RKO (cell line): ENCODE results near the gene OSTN.
"Not testable (repeated sequence)": the region's sequence is repeated elsewhere in the genome, so short reads cannot be mapped to it uniquely, and the experiment has no call there.

ENCODE experiments used
- DNase-seq: peaks from one replicate; pipeline ENCODE4 v3.0.0-alpha.2; 2016; ENCODE audit warnings: low spot score

The OSTN gene

DNA sequence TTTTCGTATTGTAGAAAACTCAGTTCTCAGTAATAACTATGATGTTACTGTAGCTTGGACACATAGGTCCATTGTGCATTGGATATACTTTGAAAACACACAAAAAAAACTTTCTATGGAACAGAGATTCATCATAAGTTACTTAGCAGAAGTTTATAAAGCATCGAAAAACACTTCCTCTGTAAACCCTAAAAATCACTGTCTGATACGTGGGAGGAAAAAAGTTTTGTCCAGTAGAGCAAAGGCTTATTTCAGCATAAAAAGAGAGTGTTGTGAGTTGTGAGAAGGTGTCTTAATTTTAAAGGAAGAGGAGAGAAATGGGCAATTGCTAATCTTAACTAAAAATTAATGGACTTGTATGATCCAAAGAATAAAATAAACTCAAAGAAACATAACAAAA, 64.8 kb downstream of the OSTN start:
- no peak for DNase-seq

- DNase-seq: no peak
These were observed 69.7 kb downstream of the OSTN start for GRCh38 chr3:191268737-191269136.

GRCh38 chr3:191269289-191270085, 70.4 kb downstream of the OSTN start:
- DNase-seq: no peak

DNA sequence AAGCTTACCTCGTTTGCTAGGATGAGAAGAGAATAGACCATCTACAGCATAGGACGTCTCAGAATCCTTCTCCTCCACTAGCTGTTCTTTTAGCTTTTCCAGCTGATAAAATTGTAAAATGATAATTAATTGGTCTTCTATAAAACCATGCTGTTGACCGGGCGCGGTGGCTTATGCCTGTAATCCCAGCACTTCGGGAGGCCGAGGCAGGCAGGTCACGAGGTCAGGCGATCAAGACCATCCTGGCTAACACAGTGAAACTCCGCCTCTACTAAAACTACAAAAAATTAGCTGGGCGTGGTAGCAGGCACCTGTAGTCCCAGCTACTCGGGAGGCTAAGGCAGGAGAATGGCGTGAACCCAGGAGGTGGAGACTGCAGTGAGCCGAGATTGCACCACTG, 76.2 kb downstream of the OSTN start:
- DNase-seq: not testable (repeated sequence)

GRCh38 chr3:191275751-191276150, 76.7 kb downstream of the OSTN start:
- no peak for DNase-seq

- no peak for DNase-seq
These were observed 81.1 kb downstream of the OSTN start for GRCh38 chr3:191280111-191280510.

DNA sequence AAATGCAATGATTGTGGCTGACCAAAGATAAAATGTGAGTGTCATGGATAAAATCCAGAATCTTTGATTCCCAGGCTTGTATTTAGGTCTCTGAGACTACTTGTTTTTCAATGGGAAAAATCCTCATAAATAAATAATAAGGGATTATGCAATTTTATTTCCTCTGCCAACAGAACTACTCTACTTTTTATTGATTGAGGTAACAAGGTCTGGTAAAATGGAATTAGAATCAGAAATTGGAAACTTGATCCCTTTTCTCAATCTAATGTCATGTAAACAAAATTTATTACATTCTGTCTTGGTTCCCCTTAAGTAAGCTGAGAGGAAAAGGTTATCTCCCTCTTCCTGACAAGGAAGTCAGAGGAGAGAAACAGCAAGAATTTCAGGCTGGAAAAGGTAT, 81.8 kb downstream of the OSTN start:
- no peak for DNase-seq

DNA sequence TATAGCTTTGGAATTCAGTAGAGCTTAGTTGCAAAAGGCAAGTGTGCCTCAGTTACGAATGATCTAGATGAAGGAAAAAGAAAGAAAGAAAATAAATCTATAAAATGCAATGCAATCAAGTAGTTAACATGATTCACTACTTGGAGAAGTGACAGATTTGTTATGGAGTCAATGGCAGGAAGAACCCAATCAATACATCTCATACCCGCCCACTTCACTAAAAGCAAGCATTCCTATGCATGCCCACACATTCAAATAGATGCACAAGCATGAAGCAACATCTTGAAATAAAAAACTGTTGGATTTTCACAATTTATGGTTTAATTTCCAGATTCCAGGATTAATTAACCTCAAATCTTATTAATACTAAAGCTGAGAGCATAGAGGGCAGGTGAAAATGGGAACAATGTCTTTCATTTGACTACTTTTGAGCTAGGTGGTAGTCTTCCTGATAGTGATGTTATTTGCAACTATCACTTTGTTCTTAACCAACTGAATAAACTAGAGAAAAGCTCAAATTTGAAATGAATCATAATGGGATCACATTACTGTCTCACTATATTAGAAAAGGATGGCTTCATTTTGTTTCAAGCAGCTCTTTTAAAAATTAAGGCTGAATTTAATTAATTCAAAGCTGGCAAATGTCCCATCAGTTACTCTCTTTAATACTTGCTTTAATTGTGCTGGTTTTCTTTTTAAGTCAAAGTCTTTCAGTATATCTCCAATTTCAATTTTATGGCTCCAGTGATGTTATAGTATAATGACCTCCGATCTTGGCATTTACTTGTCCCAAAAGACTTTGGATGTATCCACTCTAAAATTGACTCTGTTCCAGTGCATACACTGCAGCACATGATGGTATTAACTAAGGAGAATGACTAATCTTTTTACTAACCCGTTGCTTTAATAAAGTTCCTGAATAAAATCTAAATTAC, 83.5 kb downstream of the OSTN start:
- no peak for DNase-seq

DNA sequence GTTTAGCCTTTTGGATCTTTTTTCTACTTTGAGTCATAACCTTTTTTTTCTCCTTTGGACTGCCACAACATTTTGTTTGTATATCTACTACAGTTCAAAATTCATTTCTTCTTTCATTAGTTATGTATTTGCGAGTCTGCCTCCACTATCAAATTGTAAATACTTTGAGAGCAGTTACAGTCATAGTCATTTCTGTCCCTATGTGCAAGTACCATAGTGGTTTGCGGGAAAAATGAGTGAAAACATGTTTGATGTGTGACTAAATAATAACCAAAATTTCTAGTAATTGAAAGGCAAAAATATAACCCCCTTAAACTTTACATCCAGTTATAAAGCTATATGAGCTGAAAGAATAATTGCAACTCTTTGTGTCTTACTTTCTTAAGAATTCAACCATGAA, 84.4 kb downstream of the OSTN start:
- DNase-seq: no peak

DNA sequence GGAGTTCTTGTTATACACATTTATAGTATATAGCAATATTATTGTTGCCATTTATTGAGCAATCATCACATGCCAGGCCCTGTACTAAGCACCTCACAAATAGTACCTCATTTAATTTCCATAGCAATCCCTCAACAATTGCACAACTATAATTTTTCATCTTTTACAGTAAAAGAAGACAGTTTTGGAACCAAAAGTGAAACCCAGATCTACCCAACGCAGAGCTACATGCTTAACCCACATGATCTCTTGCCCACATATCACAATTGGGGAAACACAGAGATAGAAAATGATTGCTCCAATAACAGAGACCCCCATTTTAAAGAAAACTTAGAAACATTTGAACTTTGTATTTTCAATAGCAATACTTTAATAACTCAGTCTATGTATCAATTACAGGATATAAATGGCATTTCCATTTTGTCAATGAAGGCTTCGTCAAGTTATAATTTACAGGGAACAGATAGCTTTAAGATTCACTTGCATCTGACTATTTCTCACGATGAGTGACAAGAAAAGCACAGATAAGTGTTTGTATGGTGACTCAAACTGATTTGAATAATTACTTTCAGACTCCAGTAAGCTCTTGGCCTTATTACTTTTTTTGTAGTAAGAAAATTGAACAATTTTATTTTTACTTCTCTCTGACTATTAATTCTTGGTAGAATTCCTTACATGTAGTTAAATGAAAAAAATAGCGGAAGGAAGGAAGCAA, 91.4 kb downstream of the OSTN start:
- no peak for DNase-seq

GRCh38 chr3:191292243-191293015, 93.4 kb downstream of the OSTN start:
- no peak for DNase-seq

- no peak for DNase-seq
These were observed 95.2 kb downstream of the OSTN start for GRCh38 chr3:191294291-191294690.

DNA sequence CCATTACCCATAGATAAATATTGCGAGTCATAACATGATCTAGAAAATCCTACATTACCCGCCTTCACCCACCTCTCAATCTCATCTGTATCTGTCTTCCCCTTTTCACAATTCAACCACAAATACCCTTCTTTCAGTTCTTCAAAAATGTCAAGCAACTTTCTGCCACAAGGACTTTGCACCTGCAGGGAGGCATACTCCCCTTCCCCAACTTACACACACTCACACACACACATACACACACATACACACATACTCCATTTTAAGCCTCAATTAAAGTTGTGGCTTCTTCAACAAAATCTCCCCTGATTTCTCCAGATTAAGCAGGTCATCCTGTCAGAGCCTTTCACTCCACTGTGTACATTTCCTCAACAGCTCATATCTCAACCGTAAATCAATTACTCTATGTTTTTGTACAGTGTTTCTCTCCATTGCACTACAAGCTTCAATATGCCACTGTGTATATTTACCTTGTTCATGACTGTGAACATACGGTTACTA, 97.0 kb downstream of the OSTN start:
- no peak for DNase-seq

GRCh38 chr3:191298846-191299245, 99.8 kb downstream of the OSTN start:
- DNase-seq: no peak

DNA sequence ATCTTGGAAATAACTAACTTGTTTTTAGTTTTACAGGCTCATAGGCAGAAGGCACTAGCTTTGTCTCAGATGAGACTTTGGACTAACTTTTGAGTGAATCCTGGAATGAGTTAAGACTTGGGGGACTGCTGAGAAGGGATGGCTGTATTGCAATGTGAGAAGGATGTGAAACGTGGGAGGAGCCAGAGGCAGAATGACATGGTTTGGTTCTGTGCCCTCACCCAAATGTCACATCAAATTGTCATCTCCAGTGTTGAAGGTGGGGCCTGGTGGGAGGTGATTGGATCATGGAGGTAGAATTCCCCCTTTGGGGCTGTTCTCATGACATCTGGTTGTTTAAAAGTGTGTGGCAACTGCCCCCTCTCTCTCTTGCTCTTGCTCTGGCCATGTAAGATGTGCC, 101.4 kb downstream of the OSTN start:
- no peak for DNase-seq

GRCh38 chr3:191301017-191301416, 102.0 kb downstream of the OSTN start:
- DNase-seq: no peak

DNA sequence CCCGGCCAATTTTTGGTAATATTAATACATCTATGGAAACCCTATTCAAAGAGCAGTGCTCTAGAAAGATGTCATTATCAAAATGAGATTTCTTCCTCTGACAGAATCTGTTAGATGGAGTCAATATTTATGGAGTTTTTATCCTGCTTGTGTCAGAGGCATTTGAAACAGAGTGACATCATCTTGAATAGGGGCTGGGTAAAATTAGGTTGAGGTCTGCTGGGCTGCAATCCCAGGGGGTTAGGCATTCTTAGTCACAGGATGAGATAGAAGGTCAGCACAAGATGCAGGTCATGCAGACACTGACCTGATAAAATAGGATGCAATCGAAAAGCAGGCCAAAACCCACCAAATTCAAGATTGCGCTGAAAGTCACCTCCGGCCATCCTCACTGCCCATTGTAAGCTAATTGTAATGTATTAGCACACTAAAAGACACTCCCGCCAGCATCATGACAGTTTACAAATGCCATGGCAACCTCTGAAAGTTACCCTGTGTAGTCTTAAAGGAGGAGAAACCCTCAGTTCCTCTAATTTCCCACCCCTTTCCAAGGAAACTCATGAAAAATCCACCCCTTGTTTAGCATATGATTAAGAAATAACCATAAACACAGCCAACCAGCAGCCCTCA, 102.9 kb downstream of the OSTN start:
- no peak for DNase-seq

- no peak for DNase-seq
These were observed 103.4 kb downstream of the OSTN start for GRCh38 chr3:191302451-191302850.

- DNase-seq: no peak
These were observed 104.6 kb downstream of the OSTN start for GRCh38 chr3:191303596-191303995.

GRCh38 chr3:191306428-191306827, 107.4 kb downstream of the OSTN start:
- DNase-seq: no peak

DNA sequence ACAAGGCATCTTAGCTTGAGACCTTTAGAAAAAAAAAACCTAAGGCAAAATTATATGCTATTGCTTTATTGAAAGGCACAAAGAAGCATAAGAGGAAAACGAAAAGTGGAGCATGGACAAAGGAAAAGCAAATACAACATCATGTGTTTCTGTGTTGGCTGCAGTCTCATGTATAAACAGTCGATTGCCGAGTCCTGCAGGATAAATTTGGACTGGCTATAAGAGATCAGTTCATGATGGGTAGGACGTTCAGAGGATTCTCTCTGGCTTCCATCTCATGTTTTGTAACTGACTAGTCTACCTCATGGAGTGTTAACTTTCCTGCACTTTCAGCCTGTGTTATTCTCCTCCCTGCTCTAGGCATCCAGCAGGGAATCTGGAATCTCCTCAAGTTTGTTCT, 108.3 kb downstream of the OSTN start:
- DNase-seq: no peak
